OCI-LY3 (cell line): ENCODE results near the gene MYL6B.

Experiments used
- H2AFZ ChIP-seq: fragments of 200-600, 300-600 bp; shearing (Covaris generic); 2 replicates; pipeline ENCODE4 v1.6.0; 2014; ENCODE audit warnings: antibody characterized with exemption, low read depth, low read length
- H3K27ac ChIP-seq: fragments of 200-600, 300-600 bp; sonication (generic); 2 replicates; pipeline ENCODE4 v1.5.1; 2014; ENCODE audit warnings: mild to moderate bottlenecking, low read length, moderate library complexity, mixed read lengths
- H3K27me3 ChIP-seq: fragments of 200-600, 300-600 bp; sonication (generic); 2 replicates; pipeline ENCODE4 v1.6.1; 2014; ENCODE audit warnings: low read depth, low read length, mixed read lengths
- H3K36me3 ChIP-seq: fragments of 200-600, 300-600 bp; sonication (generic); replicated peaks from 2 replicates; pipeline ENCODE3; 2014; ENCODE audit warnings: low read depth, low read length, mixed read lengths
- H3K4me1 ChIP-seq: fragments of 300-600, 200-600 bp; sonication (generic); 2 replicates; pipeline ENCODE4 v1.6.1; 2014; ENCODE audit warnings: low read length, mixed read lengths
- H3K4me2 ChIP-seq: fragments of 200-600, 300-600 bp; sonication (generic); 2 replicates; pipeline ENCODE4 v1.6.1; 2014; ENCODE audit warnings: low read length, mixed read lengths
- H3K4me3 ChIP-seq: fragments of 300-600, 200-600 bp; sonication (generic); 2 replicates; pipeline ENCODE4 v1.5.1; 2014; ENCODE audit warnings: antibody characterized with exemption, mild to moderate bottlenecking, low read length, moderate library complexity
- H3K79me2 ChIP-seq: fragments of 300-600, 200-600 bp; shearing (Covaris generic); 2 replicates; pipeline ENCODE4 v1.6.1; 2014; ENCODE audit warnings: mild to moderate bottlenecking, low read length, mixed read lengths
- H3K9ac ChIP-seq: fragments of 300-600, 200-600 bp; shearing (Covaris generic); 2 replicates; pipeline ENCODE4 v1.6.0; 2014; ENCODE audit warnings: mild to moderate bottlenecking, low read length, moderate library complexity
- H3K9me3 ChIP-seq: fragments of 200-600, 300-600 bp; shearing (Covaris generic); 2 replicates; pipeline ENCODE4 v1.6.1; 2014; ENCODE audit warnings: low read length, mixed read lengths; ENCODE audit not compliant: insufficient read depth
- H4K20me1 ChIP-seq: fragments of 200-600, 300-600 bp; sonication (generic); 2 replicates; pipeline ENCODE4 v1.6.1; 2016; ENCODE audit warnings: low read length, mixed read lengths; ENCODE audit not compliant: insufficient read depth
- CTCF ChIP-seq: fragments of 200-600, 300-600 bp; sonication (generic); IDR thresholded peaks from 2 replicates; pipeline ENCODE4 v1.5.1; 2014; ENCODE audit warnings: antibody characterized with exemption, low read length, low read depth
- EZH2phosphoT487 ChIP-seq: fragments of 200-600 bp; shearing (Covaris generic); IDR thresholded peaks from 2 replicates; pipeline ENCODE4 v1.6.1; 2018; ENCODE audit warnings: antibody characterized with exemption, mixed run types, low read depth

The MYL6B gene

DNA sequence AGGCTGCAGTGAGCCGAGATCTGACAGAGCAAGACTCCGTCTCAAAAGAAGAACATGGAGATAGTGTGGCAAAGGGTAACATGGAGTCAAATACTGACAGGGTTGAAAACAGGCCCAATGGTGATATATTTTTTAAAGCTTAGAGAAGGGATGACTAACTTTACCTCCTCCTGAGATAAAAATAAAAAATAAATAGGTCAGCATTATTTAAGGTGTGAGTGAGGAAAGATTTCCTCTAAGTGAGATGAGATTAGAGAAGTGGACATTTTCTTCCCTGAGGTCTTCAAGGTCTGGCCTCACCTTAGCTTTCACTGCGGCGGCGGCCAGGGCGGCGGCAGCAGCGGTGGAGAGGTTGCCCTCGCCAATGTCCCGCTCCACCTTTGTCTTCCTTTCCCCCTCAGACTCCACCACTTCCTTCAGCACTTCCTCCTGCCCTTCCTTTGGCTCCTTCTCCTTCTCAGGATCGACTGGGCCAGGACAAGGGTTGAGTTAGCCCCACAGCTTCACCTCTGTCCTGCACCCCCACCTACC is 16.9 kb downstream of the MYL6B start:
- H3K4me1 ChIP-seq = no peaks in the 10 kb centered on the region
- H3K4me2 ChIP-seq = no peak overlapping the region
- H3K27ac ChIP-seq = no peak overlapping the region
- H3K9ac ChIP-seq = no peak overlapping the region
- H3K36me3 ChIP-seq = peaks cover 46% of the 10 kb centered on the region
- H3K4me3 ChIP-seq = no peak overlapping the region
- TF ChIP-seq EZH2phosphoT487 (no peak), CTCF (no peak)
- H2AFZ ChIP-seq = no peak overlapping the region
- H4K20me1 ChIP-seq = no peaks in the 10 kb centered on the region
- H3K27me3 ChIP-seq = no peaks in the 10 kb centered on the region
- no peaks in the 10 kb centered on the region for H3K79me2 ChIP-seq
- H3K9me3 ChIP-seq = no peaks in the 10 kb centered on the region

DNA sequence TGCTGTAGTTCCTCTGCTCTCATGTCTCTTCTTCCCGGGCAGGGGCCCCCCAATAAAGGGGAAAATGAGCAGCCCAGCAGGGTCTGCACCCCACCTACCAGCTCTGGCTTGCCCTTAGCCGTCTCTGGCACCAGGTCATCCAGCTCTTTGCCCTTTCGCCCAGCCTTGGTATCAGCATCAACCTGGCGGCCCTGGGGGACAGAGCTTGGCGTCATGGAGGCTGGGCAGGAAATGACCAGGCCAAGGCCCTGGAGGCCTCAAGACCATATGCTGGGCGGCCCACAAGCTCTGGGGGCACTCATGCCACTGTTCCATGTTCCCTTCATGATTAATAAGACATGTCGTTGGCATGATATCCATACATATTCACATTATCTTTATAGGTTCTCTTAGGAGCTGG is 20.5 kb downstream of the MYL6B start:
- no peak overlapping the region for H3K4me3 ChIP-seq
- H3K36me3 ChIP-seq = peaks cover 47% of the 10 kb centered on the region
- H3K79me2 ChIP-seq = no peaks in the 10 kb centered on the region
- TF ChIP-seq EZH2phosphoT487 (no peak), CTCF (no peak)
- H3K4me2 ChIP-seq = no peak overlapping the region
- H3K27ac ChIP-seq = no peak overlapping the region
- no peaks in the 10 kb centered on the region for H3K4me1 ChIP-seq
- no peaks in the 10 kb centered on the region for H3K9me3 ChIP-seq
- H4K20me1 ChIP-seq = no peaks in the 10 kb centered on the region
- no peak overlapping the region for H3K9ac ChIP-seq
- no peak overlapping the region for H2AFZ ChIP-seq
- H3K27me3 ChIP-seq = no peaks in the 10 kb centered on the region

DNA sequence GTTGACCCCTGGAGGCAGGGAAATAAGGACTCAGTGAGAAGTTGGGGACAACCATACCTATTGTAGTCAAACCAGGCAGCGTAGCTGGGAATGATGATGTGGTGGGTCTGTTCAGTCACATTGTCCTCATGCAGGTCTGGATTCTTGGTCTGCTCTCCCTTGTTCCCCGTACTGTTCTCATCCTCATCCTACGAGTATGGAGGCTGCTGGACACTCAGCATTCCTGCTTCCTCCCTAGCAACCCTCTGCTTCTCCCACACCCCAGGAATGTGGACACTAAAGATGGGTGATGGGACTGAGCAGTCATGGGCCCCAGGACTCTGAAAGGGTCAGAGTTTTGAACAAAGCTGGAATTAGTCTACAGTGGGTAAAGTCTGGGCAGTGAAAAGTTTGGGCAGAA is 26.0 kb downstream of the MYL6B start:
- H3K36me3 ChIP-seq = peaks cover 41% of the 10 kb centered on the region
- no peaks in the 10 kb centered on the region for H3K27me3 ChIP-seq
- H4K20me1 ChIP-seq = no peaks in the 10 kb centered on the region

DNA sequence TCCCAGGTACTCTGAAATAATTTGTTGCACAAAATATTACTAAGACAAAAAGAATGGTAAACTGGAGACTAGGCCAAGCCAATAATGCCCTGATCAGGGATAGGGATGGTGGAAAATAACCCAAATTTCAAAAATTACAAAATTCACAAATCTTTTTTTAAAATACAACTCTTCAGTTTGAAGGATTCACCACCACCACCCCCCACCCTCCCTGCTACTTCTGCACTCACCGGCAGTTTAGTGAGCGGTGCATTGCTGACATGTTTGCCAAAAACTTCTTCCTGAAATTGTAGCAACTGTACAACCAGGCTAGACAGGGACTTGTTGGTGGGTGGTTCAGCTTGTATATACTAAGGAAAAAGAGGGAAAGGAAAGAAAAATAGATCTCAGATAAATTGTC is 34.6 kb downstream of the MYL6B start:
- H2AFZ ChIP-seq = no peak overlapping the region
- no peak overlapping the region for H3K27ac ChIP-seq
- H3K4me2 ChIP-seq = no peak overlapping the region
- H3K79me2 ChIP-seq = peaks cover 31% of the 10 kb centered on the region
- H3K4me1 ChIP-seq = peaks cover 14% of the 10 kb centered on the region
- H4K20me1 ChIP-seq = peaks cover 9% of the 10 kb centered on the region; the same call in 1 of the 2 replicates
- no peak overlapping the region for H3K9ac ChIP-seq
- H3K36me3 ChIP-seq = peaks cover 31% of the 10 kb centered on the region
- no peak overlapping the region for H3K4me3 ChIP-seq
- TF ChIP-seq EZH2phosphoT487 (no peak), CTCF (no peak)
- no peaks in the 10 kb centered on the region for H3K9me3 ChIP-seq
- H3K27me3 ChIP-seq = no peaks in the 10 kb centered on the region

More for the DNA sequence above, 26.0 kb downstream of the MYL6B start:
- no peak overlapping the region for H2AFZ ChIP-seq
- no peak overlapping the region for H3K9ac ChIP-seq
- TF ChIP-seq CTCF (no peak), EZH2phosphoT487 (no peak)
- no peaks in the 10 kb centered on the region for H3K9me3 ChIP-seq
- no peaks in the 10 kb centered on the region for H3K4me1 ChIP-seq
- no peak overlapping the region for H3K4me2 ChIP-seq
- H3K27ac ChIP-seq = no peak overlapping the region
- H3K4me3 ChIP-seq = no peak overlapping the region
- H3K79me2 ChIP-seq = no peaks in the 10 kb centered on the region
